ENCODE data around the gene FMN2.

The FMN2 gene

GRCh38 chr1:240487493-240487892, 395.8 kb downstream of the FMN2 start:
- TF ChIP-seq CTCF (IDR thresholded peaks at IDR 0.05; ENCODE audit: extremely low read depth, insufficient read depth, missing control alignments) = no peak
- in situ Hi-C loops (cut with MboI; ENCODE audit: low pct_unique_long_range_greater_than_20kb, low sequenced_read_pairs, unreplicated experiment) = no loop called here
- no peak for DNase-seq (ENCODE audit: low spot score)

GRCh38 chr1:240491156-240491555, 399.5 kb downstream of the FMN2 start:
- no peak for TF ChIP-seq CTCF (IDR thresholded peaks at IDR 0.05; ENCODE audit: extremely low read depth, insufficient read depth, missing control alignments)
- no peak for DNase-seq (ENCODE audit: low spot score)
- in situ Hi-C loops (cut with MboI; ENCODE audit: low pct_unique_long_range_greater_than_20kb, low sequenced_read_pairs, unreplicated experiment) = no loop called here

- no peak for DNase-seq (ENCODE audit: low spot score)
- TF ChIP-seq CTCF (IDR thresholded peaks at IDR 0.05; ENCODE audit: extremely low read depth, insufficient read depth, missing control alignments) = no peak
- in situ Hi-C loops (cut with MboI; ENCODE audit: low pct_unique_long_range_greater_than_20kb, low sequenced_read_pairs, unreplicated experiment) = no loop called here
These were observed 400.1 kb downstream of the FMN2 start for GRCh38 chr1:240491796-240492195.

GRCh38 chr1:240492832-240493440, 401.3 kb downstream of the FMN2 start:
- DNase-seq (ENCODE audit: low spot score) = no peak
- TF ChIP-seq CTCF (IDR thresholded peaks at IDR 0.05; ENCODE audit: extremely low read depth, insufficient read depth, missing control alignments) = no peak

GRCh38 chr1:240495601-240496000, 403.9 kb downstream of the FMN2 start:
- in situ Hi-C loops (cut with MboI; ENCODE audit: low pct_unique_long_range_greater_than_20kb, low sequenced_read_pairs, unreplicated experiment) = no loop called here
- no peak for DNase-seq (ENCODE audit: low spot score)
- TF ChIP-seq CTCF (IDR thresholded peaks at IDR 0.05; ENCODE audit: extremely low read depth, insufficient read depth, missing control alignments) = no peak

More at GRCh38 chr1:240492832-240493440, 401.3 kb downstream of the FMN2 start:
- in situ Hi-C loops (cut with MboI; ENCODE audit: low pct_unique_long_range_greater_than_20kb, low sequenced_read_pairs, unreplicated experiment) = no loop called here

GRCh38 chr1:240496356-240496755, 404.7 kb downstream of the FMN2 start:
- in situ Hi-C loops (cut with MboI; ENCODE audit: low pct_unique_long_range_greater_than_20kb, low sequenced_read_pairs, unreplicated experiment) = no loop called here
- TF ChIP-seq CTCF (IDR thresholded peaks at IDR 0.05; ENCODE audit: extremely low read depth, insufficient read depth, missing control alignments) = no peak
- DNase-seq (ENCODE audit: low spot score) = no peak
